K562 (cell line): ENCODE measurements around the gene POLD2. TPM values are rescaled to one million over a fixed set of nuclear protein-coding genes. Genes with fewer than 3 reads are reported as not detected.

Source experiments
- ATAC-seq: fragments of 200-7000 bp; cut with Tn5 transposase; 3 replicates; pipeline ENCODE4 v1.9.1; 2020; ENCODE audit warnings: moderate library complexity
- BruUV-seq: library from RNA; stranded (reverse); fragments of 400-500 nt; replicated peaks from 2 replicates; lab custom pipeline; 2021; lab: Mats Ljungman, UMichigan
- CTCF ChIA-PET: fragments of 300-600 bp; formaldehyde crosslinking; extraction: SDS; loops from one replicate; lab custom pipeline; 2021; ENCODE audit warnings: low intra/inter-chr PET ratio; lab: Yijun Ruan, JAX
- POLR2A ChIA-PET: fragments of 300-600, 350-650 bp; sonication (Branson Sonifier 250); formaldehyde crosslinking; extraction: SDS; loops from one replicate; lab custom pipeline; 2021; ENCODE audit warnings: antibody characterized with exemption, inconsistent platforms; lab: Yijun Ruan, JAX
- DNase-seq, 4 experiments: peaks; one replicate each; pipeline versions ENCODE4 v3.0.0 to v3.0.0-alpha.2; 2011 to 2018; ENCODE audit warnings: low spot score in 3 of 4, mixed read lengths in 3 of 4; ENCODE audit errors: extremely low read depth in 1 of 4
- FAIRE-seq: peaks from 2 replicates; lab custom pipeline; 2011; peaks lifted over from hg19 to GRCh38; lab: Jason Lieb, UNC
- H2AFZ ChIP-seq: 2 replicates; pipeline ENCODE4 v1.6.0; 2011; ENCODE audit warnings: low read depth, low read length, control low read depth, inconsistent platforms
- H3K27ac ChIP-seq: fragments of 200-600 bp; 3 replicates; pipeline ENCODE4 v1.8.0; 2011; ENCODE audit warnings: low read depth, mild to moderate bottlenecking, control low read depth, inconsistent platforms, low read length, moderate library complexity, mixed read lengths; ENCODE audit errors: extremely low read depth
- H3K27me3 ChIP-seq, 2 experiments: fragments of 300-600 bp in 1 of 2; 2 replicates in 1 of 2; 3 replicates in 1 of 2; pipeline versions ENCODE4 v1.6.0 to v1.8.0; 2011; ENCODE audit warnings: inconsistent platforms in 2 of 2, low read length in 2 of 2, mild to moderate bottlenecking in 1 of 2, mixed read lengths in 1 of 2, moderate library complexity in 1 of 2; ENCODE audit not compliant: control insufficient read depth in 2 of 2, insufficient read depth in 2 of 2
- H3K36me3 ChIP-seq: fragments of 300-600 bp; 3 replicates; pipeline ENCODE4 v1.8.0; 2011; ENCODE audit warnings: mild to moderate bottlenecking, low read length, inconsistent platforms; ENCODE audit not compliant: control insufficient read depth, insufficient read depth
- H3K4me1 ChIP-seq, 2 experiments: fragments of 200-600 bp in 1 of 2; replicated peaks in 1 of 2; 2 replicates in 1 of 2; 3 replicates in 1 of 2; pipeline versions ENCODE4 v1.5.1 to v1.8.0; 2011; ENCODE audit warnings: inconsistent platforms in 2 of 2, low read length in 2 of 2, mild to moderate bottlenecking in 1 of 2, mixed read lengths in 1 of 2, moderate library complexity in 1 of 2; ENCODE audit not compliant: control insufficient read depth in 2 of 2, insufficient read depth in 2 of 2
- H3K4me2 ChIP-seq: 2 replicates; pipeline ENCODE4 v1.6.1; 2011; ENCODE audit warnings: low read length, control low read depth, inconsistent platforms, mixed read lengths; ENCODE audit not compliant: insufficient read depth
- H3K4me3 ChIP-seq: fragments of 200-600 bp; sonication (generic), shearing (Covaris generic); 2 replicates; pipeline ENCODE4 v1.5.1; 2016; ENCODE audit warnings: control low read depth, inconsistent platforms
- H3K79me2 ChIP-seq: fragments of 200-600 bp; 3 replicates; pipeline ENCODE4 v1.8.0; 2011; ENCODE audit warnings: low read length, inconsistent platforms; ENCODE audit not compliant: control insufficient read depth, insufficient read depth
- H3K9ac ChIP-seq, 2 experiments: 2 replicates each; pipeline versions ENCODE4 v1.6.0 to v1.6.1; 2011; ENCODE audit warnings: low read depth in 2 of 2, low read length in 2 of 2, control low read depth in 1 of 2, inconsistent platforms in 1 of 2, mild to moderate bottlenecking in 1 of 2, mixed read lengths in 1 of 2; ENCODE audit not compliant: insufficient read depth in 1 of 2
- H3K9me1 ChIP-seq: one replicate; pipeline ENCODE4 v1.6.0; 2011; ENCODE audit warnings: inconsistent platforms, mild to moderate bottlenecking, low read length, moderate library complexity; ENCODE audit not compliant: control insufficient read depth, insufficient read depth
- H3K9me3 ChIP-seq: replicated peaks from 2 replicates; pipeline ENCODE4 v1.5.1; 2011; ENCODE audit warnings: low read depth, low read length, inconsistent platforms; ENCODE audit not compliant: control insufficient read depth, insufficient read depth
- H4K20me1 ChIP-seq: replicated peaks from 2 replicates; pipeline ENCODE4 v1.6.1; 2011; ENCODE audit warnings: low read length, inconsistent platforms, mixed read lengths; ENCODE audit not compliant: control insufficient read depth, insufficient read depth
- CBX5 ChIP-seq: IDR thresholded peaks from 2 replicates; pipeline ENCODE4 v1.6.1; 2014; ENCODE audit warnings: low read depth, borderline replicate concordance
- CEBPG ChIP-seq, 3 experiments: fragments of 200-800 bp in 1 of 3; sonication (Bioruptor generic) in 1 of 3; sonication (generic) in 1 of 3; formaldehyde crosslinking in 1 of 3; IDR thresholded peaks in 2 of 3; conservative IDR thresholded peaks in 1 of 3; 2 replicates each; pipeline versions ENCODE4 v1.6.1 to v1.8.0; 2016 to 2022; ENCODE audit warnings: missing compliant biosample characterization in 2 of 3, missing genetic modification characterization in 2 of 3, mild to moderate bottlenecking in 1 of 3, missing genetic modification reagents in 1 of 3
- FOXK2 ChIP-seq, 2 experiments: fragments of 450-650 bp; IDR thresholded peaks in 1 of 2; conservative IDR thresholded peaks in 1 of 2; 2 replicates each; pipeline ENCODE4 v1.6.1; 2016; ENCODE audit warnings: low read depth in 2 of 2, mild to moderate bottlenecking in 1 of 2
- MED1 ChIP-seq: sonication (generic); formaldehyde crosslinking; IDR thresholded peaks from 2 replicates; pipeline ENCODE4 v1.8.1; 2023; ENCODE audit warnings: missing genetic modification reagents, borderline replicate concordance
- MEF2D ChIP-seq: conservative IDR thresholded peaks from 2 replicates; pipeline ENCODE4 v1.6.1; 2016; ENCODE audit warnings: low read depth, missing genetic modification characterization, missing compliant biosample characterization
- PCBP2 ChIP-seq: fragments of 200-400 bp; formaldehyde crosslinking; IDR thresholded peaks from 2 replicates; pipeline ENCODE4 v1.6.1; 2018; ENCODE audit warnings: low read length, low read depth, mild to moderate bottlenecking, moderate library complexity; ENCODE audit not compliant: poor library complexity, severe bottlenecking
- RNF2 ChIP-seq: sonication (generic); IDR thresholded peaks from 2 replicates; pipeline ENCODE4 v1.6.1; 2016
- TAL1 ChIP-seq: fragments of 450-650 bp; IDR thresholded peaks from 2 replicates; pipeline ENCODE4 v1.6.1; 2016; ENCODE audit warnings: mild to moderate bottlenecking
- TFAP4 ChIP-seq: sonication (generic); formaldehyde crosslinking; IDR thresholded peaks from 2 replicates; pipeline ENCODE4 v1.8.0; 2022; ENCODE audit warnings: missing genetic modification reagents, mild to moderate bottlenecking, moderate library complexity, borderline replicate concordance
- ZNF140 ChIP-seq: fragments of 250-450 bp; sonication (Bioruptor Pico); IDR thresholded peaks from 2 replicates; pipeline ENCODE4 v1.8.0; 2021; ENCODE audit warnings: moderate library complexity, mild to moderate bottlenecking, inconsistent platforms
- ZNF398 ChIP-seq: fragments of 250-450 bp; sonication (Bioruptor Pico); IDR thresholded peaks from 2 replicates; pipeline ENCODE4 v1.8.0; 2021; ENCODE audit warnings: moderate library complexity, mild to moderate bottlenecking, inconsistent platforms
- WGBS: fragments of 100-300 bp; shearing (Covaris generic); methylation state at CpG from one replicate; pipeline ENCODE4 v1.1.6; 2016; ENCODE audit warnings: low coverage, mixed read lengths; ENCODE audit not compliant: insufficient coverage; ENCODE audit errors: missing lambda C conversion rate; 5-methylcytosine and 5-hydroxymethylcytosine counted together
- in situ Hi-C: fragments of 300-500 bp; cut with MboI; formaldehyde crosslinking; loops from 4 replicates; pipeline ENCODE4 v1.15.0; 2018; ENCODE audit warnings: inconsistent platforms, mixed read lengths
- intact Hi-C: fragments of 100-400 bp; cut with micrococcal nuclease; formaldehyde crosslinking; loops from 2 replicates; pipeline ENCODE4 v1.14.2; 2022
- polyA plus RNA-seq, 8 experiments: library from polyadenylated mRNA; depleted of rRNA in 4 of 8; stranded (reverse) in 5 of 8; unstranded in 3 of 8; fragments of >200 nt; fragmentation: Nextera tagmentation in 2 of 8; fragmentation: Illumina TruSeq in 1 of 8; extraction: Ambion mirVana in 2 of 8; extraction: Trizol in 1 of 8; gene quantifications; 2 replicates each; pipeline versions ENCODE4 v1.2.1 to v1.2.3, GENCODE V29; 2011 to 2014; ENCODE audit warnings: inconsistent platforms in 1 of 8, missing spikeins in 1 of 8
- total RNA-seq, 7 experiments: library from RNA; depleted of rRNA in 6 of 7; stranded (reverse); fragments of >200 nt in 6 of 7; fragmentation: Illumina TruSeq in 2 of 7; extraction: Trizol in 2 of 7; gene quantifications; 2 replicates each; pipeline versions ENCODE4 v1.2.1 to v1.2.3, GENCODE V29; 2011 to 2021; ENCODE audit warnings: low replicate concordance in 1 of 7

The POLD2 gene
- total and polyA plus RNA-seq, 9 of the 15 experiments (the other 6 are each of a cell fraction or from before 2014, with no cell fraction given) = 29.7 to 259 (median 225) TPM

DNA sequence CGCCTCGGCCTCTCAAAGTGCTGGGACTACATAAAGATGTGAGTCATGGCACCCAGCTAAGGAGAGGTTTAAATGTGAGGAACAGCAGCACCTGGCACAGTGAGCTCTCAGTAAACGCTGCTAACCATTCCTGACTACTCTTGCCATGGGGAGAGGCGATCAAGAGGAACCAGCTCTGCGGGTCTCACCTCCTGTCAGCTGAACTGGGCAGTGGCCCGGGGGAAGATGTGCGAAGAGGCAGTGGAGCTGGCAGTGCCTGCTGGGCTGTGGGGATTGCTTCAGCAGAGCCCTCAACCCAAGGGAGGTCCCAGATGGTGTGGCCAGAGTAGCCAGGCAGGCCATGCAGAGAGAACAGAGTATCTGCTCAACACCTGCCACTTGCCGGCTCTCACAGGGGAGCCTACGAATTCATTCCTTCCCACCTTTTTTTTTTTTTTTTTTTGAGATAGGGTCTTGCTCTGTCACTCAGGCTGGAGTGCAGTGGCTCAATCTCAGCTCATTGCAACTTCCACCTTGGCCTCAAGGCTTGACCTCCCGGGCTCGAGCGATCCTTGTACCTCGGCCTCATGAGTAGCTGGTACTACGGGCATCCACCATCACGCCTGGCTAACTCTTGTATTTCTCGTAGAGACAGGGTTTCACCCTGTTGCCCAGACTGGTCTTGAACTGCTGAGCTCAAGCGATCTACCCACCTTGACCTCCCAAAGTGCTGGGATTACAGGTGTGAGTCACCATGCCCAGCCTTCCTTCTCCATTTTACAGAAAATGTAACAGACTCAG, 47.9 kb downstream of the POLD2 start:
- H3K4me1 ChIP-seq = peaks cover 0 to 19% of the 10 kb centered on the region in 2 experiments; a peak in 2 of 5 replicates
- no peak for FAIRE-seq
- no peak overlapping the region for H3K9ac ChIP-seq
- no peaks in the 10 kb centered on the region for H3K9me3 ChIP-seq
- intact Hi-C loops (no loop called here), in situ Hi-C loops (no loop called here)
- no peaks in the 10 kb centered on the region for H3K27me3 ChIP-seq
- no peak for DNase-seq
- no peak overlapping the region for H3K4me2 ChIP-seq
- H3K79me2 ChIP-seq = no peaks in the 10 kb centered on the region
- no peak overlapping the region for H3K4me3 ChIP-seq
- no peak overlapping the region for H3K27ac ChIP-seq
- H4K20me1 ChIP-seq = peaks cover 16% of the 10 kb centered on the region
- no peak for ATAC-seq
- CTCF ChIA-PET = no interaction called here
- peaks cover 33% of the 10 kb centered on the region; the same call in 2 of the 3 replicates for H3K36me3 ChIP-seq
- WGBS = 82% methylated on average over 17 of the region's 17 CpGs
- BruUV-seq = no TSS peak
- H2AFZ ChIP-seq = no peak overlapping the region
- no peak for TF ChIP-seq ZNF398 (CRISPR knock-in tag)
- POLR2A ChIA-PET = interaction anchor here (0.7 to 1.0 kb wide), 3 partner anchors 9 to 75 kb away, joined by 3 read pairs; no protein-coding TSS in a partner anchor
- H3K9me1 ChIP-seq = peaks cover 4% of the 10 kb centered on the region

DNA sequence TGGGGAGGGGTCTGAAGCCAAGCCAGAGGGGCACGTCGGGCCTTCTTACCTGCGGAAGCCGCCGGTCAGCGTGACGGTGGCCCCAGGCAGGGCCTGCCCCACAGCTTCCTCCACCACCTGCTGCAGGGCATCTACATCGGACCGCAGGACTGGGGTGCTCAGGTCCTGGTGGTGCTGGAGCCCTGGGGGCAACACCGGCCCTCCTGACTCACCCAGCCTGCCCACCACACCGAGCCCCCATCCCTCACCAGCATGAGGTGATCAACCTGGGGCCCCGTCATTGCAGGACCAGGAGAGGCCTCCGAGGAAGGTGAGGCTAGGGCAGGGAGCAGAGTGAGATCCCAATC, 49.0 kb downstream of the POLD2 start:
- no peak overlapping the region for H3K27ac ChIP-seq
- peaks cover 29% of the 10 kb centered on the region; the same call in 2 of the 3 replicates for H3K36me3 ChIP-seq
- CTCF ChIA-PET = no interaction called here
- peaks cover 15% of the 10 kb centered on the region for H4K20me1 ChIP-seq
- BruUV-seq = no TSS peak
- intact Hi-C loops = no loop called here
- WGBS = 83% methylated on average over 13 of the region's 13 CpGs
- no peaks in the 10 kb centered on the region for H3K27me3 ChIP-seq
- H3K4me1 ChIP-seq = peaks cover 0 to 11% of the 10 kb centered on the region in 2 experiments; a peak in 2 of 5 replicates
- DNase-seq (no peak), FAIRE-seq (no peak), ATAC-seq (no peak)
- H3K4me2 ChIP-seq = no peak overlapping the region
- no peak overlapping the region for H3K9ac ChIP-seq
- no peak overlapping the region for H2AFZ ChIP-seq
- POLR2A ChIA-PET = interaction anchor here (1.3 kb wide), 1 partner anchor 10 kb away, joined by 4 read pairs; no protein-coding TSS in a partner anchor
- H3K9me1 ChIP-seq = peaks cover 4% of the 10 kb centered on the region
- no peaks in the 10 kb centered on the region for H3K9me3 ChIP-seq
- no peak overlapping the region for H3K4me3 ChIP-seq
- no peaks in the 10 kb centered on the region for H3K79me2 ChIP-seq
- in situ Hi-C loops = no loop called here
- TF ChIP-seq TFAP4 (no peak), MED1 (CRISPR knock-in tag) (no peak), FOXK2 (conservative IDR thresholded peaks at IDR 0.05 in 1 of 2, IDR thresholded peaks at IDR 0.05 in 1 of 2; ENCODE audit: low read depth in 2 of 2) (no peak), PCBP2 (no peak), CEBPG (CRISPR knock-in tag; IDR thresholded peaks at IDR 0.05) (no peak), CEBPG (tag; conservative IDR thresholded peaks at IDR 0.05 in 1 of 2, IDR thresholded peaks at IDR 0.05 in 1 of 2) (no peak), CBX5 (no peak), MEF2D (tag) (no peak), RNF2 (no peak), TAL1 (no peak), ZNF140 (CRISPR knock-in tag) (no peak)
